ENCODE data around the gene CEBPZOS.

Gene CEBPZOS

DNA sequence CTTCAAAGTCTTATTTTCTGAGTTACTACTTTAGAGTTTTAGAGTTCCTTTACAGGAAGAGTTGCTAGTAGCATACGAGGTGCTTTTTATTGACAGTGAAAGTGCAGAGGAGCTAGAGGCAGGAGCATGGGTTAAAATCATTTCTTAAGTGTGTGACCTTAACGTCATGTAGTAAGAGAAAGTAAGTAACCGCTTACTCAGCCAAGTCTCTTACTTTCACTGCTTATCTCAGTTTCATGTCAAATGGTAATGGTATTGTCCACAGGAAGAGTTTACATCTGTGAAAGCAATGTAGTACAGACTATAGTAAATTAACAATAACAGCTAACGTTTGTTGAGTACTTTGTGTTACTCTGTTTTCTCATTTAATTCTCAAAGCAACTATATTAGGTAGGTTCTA lies 47.7 kb downstream of the CEBPZOS start:
- DNase-seq: no peak

DNA sequence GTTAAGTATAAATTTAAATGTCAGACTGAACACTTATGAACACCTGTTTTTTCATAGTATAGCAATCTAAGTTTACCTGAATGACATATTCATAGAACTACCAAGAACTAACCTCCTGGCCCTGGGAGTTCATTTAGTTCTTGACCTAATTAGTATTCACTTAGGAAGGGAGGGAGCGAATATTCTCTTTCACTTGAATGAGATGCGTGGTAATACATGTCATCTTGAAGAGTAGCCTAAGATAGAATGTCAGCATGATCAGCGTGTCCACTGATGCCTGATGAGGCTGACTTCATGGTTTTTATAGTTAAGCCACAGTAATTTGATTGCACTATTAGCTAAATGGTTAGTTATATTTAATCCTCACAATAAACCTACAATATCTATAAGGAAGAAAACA lies 48.5 kb downstream of the CEBPZOS start:
- DNase-seq: no peak

DNA sequence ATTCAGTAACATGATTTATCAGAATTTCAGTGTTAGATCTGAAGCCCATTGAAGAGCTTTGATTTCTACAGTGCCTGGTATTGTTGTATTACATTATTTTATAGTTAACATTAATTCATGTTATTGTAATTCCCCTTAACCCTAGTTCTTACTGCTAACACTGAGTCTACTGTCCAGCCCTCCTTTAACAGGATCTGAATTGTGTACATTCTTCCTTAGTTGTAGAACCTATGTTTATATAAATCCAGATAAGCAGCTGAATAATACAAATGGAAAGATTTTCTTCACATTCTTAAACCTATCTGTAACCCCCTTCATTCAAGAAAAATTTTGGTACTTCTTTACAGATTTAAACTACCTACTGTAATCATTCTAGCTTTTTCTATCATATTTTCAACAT lies 49.9 kb downstream of the CEBPZOS start:
- DNase-seq: no peak

- DNase-seq: no peak
Observed at GRCh38 chr2:37250869-37251740, 54.8 kb downstream of the CEBPZOS start.

Data from right forelimb (tissue), 1 donor.